ENCODE results near the gene MPPED1.

MPPED1 gene

GRCh38 chr22:43393132-43393843, 18.5 kb upstream of the MPPED1 start:
- DNase-seq = no peak

GRCh38 chr22:43393844-43394474, 17.9 kb upstream of the MPPED1 start:
- DNase-seq = no peak

GRCh38 chr22:43395086-43395695, 16.6 kb upstream of the MPPED1 start:
- DNase-seq = no peak

DNA sequence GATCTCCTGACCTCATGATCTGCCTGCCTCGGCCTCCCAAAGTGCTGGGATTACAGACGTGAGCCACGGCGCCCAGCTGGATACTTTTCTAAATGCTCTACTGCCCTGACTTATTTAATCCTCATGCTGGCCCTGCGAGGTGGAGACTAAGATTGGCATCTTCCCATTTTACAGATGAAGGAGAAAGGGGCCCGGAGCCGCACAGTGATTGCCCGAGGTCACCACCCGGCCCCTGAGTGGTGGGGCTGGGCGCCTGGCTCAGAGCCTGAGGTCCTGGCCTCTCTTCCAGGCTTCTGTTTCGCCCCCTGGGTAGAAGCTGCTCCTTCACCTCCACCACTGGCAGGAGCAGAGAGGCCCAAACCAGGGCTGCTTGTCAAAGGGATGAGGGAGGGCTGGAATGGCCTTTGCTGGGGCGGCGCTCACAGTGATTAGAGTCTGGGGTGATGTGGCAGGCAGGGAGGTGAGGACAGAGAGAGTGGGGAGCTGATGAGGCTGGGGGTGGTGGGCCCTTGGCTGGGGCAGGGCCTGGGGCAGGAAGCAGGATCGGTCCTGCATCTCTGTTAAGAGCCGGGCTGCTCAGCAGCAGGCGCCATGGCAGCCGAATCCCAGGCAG, 15.4 kb upstream of the MPPED1 start:
- no peak for DNase-seq

- no peak for DNase-seq
Observed at GRCh38 chr22:43396934-43397457, 14.8 kb upstream of the MPPED1 start.

GRCh38 chr22:43397766-43398165, 14.0 kb upstream of the MPPED1 start:
- DNase-seq = no peak

DNA sequence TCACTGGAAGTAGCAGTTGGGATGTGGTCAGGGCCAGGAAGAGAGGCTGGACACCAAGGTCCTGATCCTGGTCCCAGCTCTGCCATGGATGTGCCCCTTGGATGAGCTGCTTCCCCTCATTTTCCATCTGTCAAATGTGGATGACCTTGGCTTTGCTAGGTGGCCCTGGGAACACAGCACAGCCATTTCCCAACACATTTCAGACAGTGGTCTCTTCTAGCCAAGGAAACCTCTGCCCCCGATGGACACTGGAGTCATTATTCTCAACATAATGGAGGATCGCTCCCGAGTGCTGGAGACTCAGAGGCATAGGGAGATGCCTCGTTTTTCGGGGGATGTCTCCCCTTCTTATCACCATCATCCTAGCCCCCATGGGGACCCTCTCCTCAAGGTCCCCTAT, 13.6 kb upstream of the MPPED1 start:
- no peak for DNase-seq

GRCh38 chr22:43398910-43399309, 12.9 kb upstream of the MPPED1 start:
- DNase-seq = no peak

GRCh38 chr22:43399338-43399979, 12.4 kb upstream of the MPPED1 start:
- no peak for DNase-seq

DNA sequence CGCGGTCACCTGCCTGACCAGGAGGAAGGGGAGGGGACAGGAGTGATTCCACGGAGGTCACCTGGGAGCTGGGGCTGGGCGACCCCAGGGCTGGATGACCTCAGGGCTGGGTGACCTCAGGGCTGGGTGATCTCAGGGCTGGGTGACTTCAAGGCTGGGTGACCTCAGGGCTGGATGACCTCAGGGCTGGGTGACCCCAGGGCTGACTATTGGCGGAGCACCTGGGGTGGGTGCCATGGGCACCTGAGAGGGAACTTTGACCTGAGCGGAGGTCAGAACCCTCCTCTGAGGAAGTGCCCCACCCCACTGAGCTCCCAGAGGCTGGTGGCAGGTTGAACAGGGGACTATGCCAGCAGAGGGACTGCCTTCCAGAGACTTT, 11.8 kb upstream of the MPPED1 start:
- no peak for DNase-seq

DNA sequence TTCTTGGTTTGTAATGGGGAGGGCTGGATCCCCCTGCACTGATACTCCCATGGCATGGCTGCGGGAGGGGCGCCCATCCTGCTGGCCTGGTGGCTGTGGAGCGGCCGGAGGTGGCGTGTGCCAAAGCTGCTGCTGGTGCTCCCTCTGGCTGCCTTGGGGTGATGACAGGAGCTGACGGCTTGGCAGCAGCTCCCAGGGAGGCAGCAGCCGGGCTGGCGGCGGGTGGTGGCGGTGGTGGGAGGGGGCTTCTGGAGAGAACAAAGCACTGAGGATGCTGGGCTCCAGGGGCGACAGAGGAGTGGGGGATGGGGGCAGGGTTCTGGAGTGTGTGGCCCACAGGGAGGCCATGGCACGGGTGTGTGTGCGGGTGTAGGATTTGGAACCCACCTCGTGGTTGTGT, 11.4 kb upstream of the MPPED1 start:
- no peak for DNase-seq

GRCh38 chr22:43401233-43401632, 10.6 kb upstream of the MPPED1 start:
- DNase-seq = no peak

GRCh38 chr22:43401661-43402060, 10.2 kb upstream of the MPPED1 start:
- DNase-seq = no peak

GRCh38 chr22:43402128-43402527, 9.7 kb upstream of the MPPED1 start:
- DNase-seq = no peak

DNA sequence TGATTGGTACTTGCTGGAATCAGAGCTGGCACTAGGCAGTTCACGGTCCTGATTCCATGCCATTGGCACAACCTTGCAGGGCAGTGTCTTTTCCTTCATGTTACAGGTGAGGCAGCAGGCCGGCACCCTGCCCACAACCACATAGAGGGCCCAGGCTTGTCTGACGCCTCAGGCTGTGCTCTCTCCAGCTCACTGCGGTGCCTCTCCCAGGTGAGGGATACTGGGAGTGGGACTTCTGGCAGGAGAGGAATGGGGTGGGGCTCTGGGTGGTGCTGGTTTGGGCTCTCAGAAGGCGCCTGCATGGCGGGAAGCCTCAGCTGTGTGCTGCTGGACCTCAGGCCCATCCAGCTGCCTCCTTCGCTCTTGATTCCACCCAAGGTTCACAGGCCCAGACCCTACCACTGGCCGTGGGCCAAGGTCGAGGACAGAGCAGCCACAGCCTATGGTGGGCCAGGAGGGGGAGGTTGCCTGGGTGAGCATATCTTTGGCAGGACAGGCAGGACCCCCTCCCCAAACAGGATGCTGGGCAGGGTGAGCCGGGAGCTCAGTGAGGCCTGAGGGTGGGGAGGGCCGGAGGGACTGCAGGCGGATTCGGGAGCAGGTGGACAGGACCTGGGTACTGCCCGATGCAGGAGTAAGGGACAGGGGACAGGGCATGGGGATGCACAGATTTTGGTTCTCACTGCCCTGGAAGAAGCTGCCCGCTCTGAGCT, 7.0 kb upstream of the MPPED1 start:
- no peak for DNase-seq

DNA sequence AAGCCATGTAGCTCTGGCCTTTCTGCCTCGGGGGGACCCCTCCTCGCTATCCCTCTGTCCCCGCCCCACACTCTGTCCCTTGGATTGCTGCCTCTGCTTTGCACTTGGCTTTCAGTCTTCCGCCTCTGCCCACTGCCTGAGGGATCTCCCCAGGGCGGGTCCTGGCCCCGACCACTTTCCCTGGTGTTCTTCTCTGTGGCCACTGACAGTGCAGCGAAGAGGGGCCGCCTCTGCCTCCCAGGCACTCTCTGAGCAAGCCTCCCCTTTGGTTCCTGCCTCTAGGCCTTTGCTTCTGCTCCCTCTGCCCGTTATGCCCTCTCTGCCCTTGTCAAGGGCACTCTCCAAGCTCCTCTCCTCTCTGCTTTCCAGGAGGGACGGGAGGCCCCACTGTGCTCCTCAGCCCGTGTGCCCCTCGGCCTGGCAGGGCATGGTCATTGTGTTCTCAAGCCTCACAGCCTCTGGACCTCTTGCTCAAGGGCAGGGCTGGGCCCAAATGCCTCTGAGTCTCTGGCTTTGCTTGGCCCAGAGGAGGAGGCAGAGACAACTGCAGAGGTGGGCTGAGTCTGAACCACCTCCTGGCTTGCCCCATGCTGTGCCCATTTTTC, 5.5 kb upstream of the MPPED1 start:
- DNase-seq = no peak

DNA sequence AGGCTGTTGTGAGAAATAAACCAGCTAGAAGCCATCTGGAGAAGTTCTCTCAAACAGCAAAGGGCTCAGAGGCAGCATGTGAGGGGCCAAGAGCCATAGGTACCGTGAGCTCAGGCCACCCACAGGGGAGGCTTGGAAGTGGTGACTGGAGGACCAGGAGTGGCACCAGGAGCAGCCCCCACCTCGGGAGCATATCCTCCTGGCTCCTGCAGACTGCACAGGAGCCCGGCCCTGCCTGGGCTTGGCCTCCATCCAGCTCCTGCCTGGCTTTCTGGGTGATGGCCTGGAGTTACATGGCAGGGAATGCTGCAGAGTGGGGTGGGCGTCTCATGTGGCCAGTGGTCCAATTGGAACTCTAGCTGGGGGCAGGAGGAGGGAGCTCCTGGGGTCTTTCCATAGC, 4.2 kb upstream of the MPPED1 start:
- DNase-seq = no peak

GRCh38 chr22:43408009-43408408, 3.8 kb upstream of the MPPED1 start:
- no peak for DNase-seq

- no peak for DNase-seq
Observed at GRCh38 chr22:43409046-43409445, 2.8 kb upstream of the MPPED1 start.

- no peak for DNase-seq
Observed at GRCh38 chr22:43409800-43410199, 2.0 kb upstream of the MPPED1 start.

- DNase-seq = no peak
Observed at GRCh38 chr22:43411040-43411868, 560 bp upstream of the MPPED1 start.

All from stimulated activated naive CD4-positive, alpha-beta T cell treated with Interleukin-2 at 50 U/mL for 16 hours (primary cell).